ENCODE measurements around the gene CD28. TPM values are rescaled to one million over a fixed set of nuclear protein-coding genes. Genes with fewer than 3 reads are reported as not detected.

CD28 gene
- total and polyA plus RNA-seq, 2 donors (not counting 3 experiments of a cell fraction or from before 2014, with no cell fraction given): 0.15 TPM; not detected in 1

GRCh38 chr2:203714112-203714511, 7.7 kb downstream of the CD28 start:
- dilution Hi-C loops (cut with MboI; ENCODE audit: extremely low pct_ligation_motif_present, low sequenced_read_pairs): no loop called here
- POLR2A ChIA-PET: no interaction called here
- no peak overlapping the region for H3K4me2 ChIP-seq (ENCODE audit: insufficient read depth, low read length)
- BruUV-seq (replicated peaks): no TSS peak
- TF ChIP-seq FOS (IDR thresholded peaks at IDR 0.05; ENCODE audit: borderline replicate concordance, insufficient read depth, low read length): no peak
- TF ChIP-seq CTCF (IDR thresholded peaks at IDR 0.05; ENCODE audit: extremely low read depth in 1 of 2, insufficient read depth in 1 of 2, low read depth in 1 of 2, low read length in 2 of 2): no peak
- no peak for TF ChIP-seq GATA2 (IDR thresholded peaks at IDR 0.05; ENCODE audit: insufficient read depth, insufficient read length, low read depth, low read length)
- TF ChIP-seq POLR2A (IDR thresholded peaks at IDR 0.05; ENCODE audit: low read depth, low read length): no peak
- no peak for TF ChIP-seq JUN (IDR thresholded peaks at IDR 0.05; ENCODE audit: borderline replicate concordance, insufficient read depth, insufficient read length, low read depth)
- no peak for TF ChIP-seq POLR2AphosphoS5 (IDR thresholded peaks at IDR 0.05; ENCODE audit: insufficient read depth, low read depth, low read length)
- TF ChIP-seq MYC (IDR thresholded peaks at IDR 0.05; ENCODE audit: low read depth, low read length): no peak
- TF ChIP-seq EZH2 (IDR thresholded peaks at IDR 0.05; ENCODE audit: borderline replicate concordance, low read depth, low read length, severe bottlenecking): no peak
- no peak for TF ChIP-seq MAX (IDR thresholded peaks at IDR 0.05; ENCODE audit: insufficient read depth, insufficient read length)
- H3K4me1 ChIP-seq (ENCODE audit: control insufficient read depth, extremely low read depth, insufficient read depth, low read length): peaks cover 12% of the 10 kb centered on the region
- no peaks in the 10 kb centered on the region for H3K79me2 ChIP-seq (ENCODE audit: control insufficient read depth, insufficient read depth, low read length)
- H4K20me1 ChIP-seq (replicated peaks; ENCODE audit: control insufficient read depth, extremely low read depth, insufficient read depth, low read length): no peaks in the 10 kb centered on the region
- no peak overlapping the region for H3K9ac ChIP-seq (replicated peaks; ENCODE audit: extremely low read depth, insufficient read depth, low read length)
- no peaks in the 10 kb centered on the region for H3K27me3 ChIP-seq (ENCODE audit: control insufficient read depth in 2 of 2, insufficient read depth in 2 of 2, low read length in 2 of 2)
- intact Hi-C loops (cut with micrococcal nuclease): no loop called here
- H3K36me3 ChIP-seq (ENCODE audit: control insufficient read depth in 2 of 2, extremely low read depth in 1 of 2, insufficient read depth in 2 of 2, low read length in 2 of 2): no peaks in the 10 kb centered on the region
- no peak overlapping the region for H2AFZ ChIP-seq (ENCODE audit: low read depth, low read length)
- CTCF ChIA-PET: interaction anchor here (1.0 kb wide), 1 partner anchor 102 kb away, joined by 4 read pairs; no protein-coding TSS in a partner anchor
- FAIRE-seq: no peak
- peak; percentile 55 for DNase-seq (ENCODE audit: low read depth, low spot score)
- no peak overlapping the region for H3K4me3 ChIP-seq (replicated peaks in 1 of 3; ENCODE audit: insufficient read depth in 1 of 3, low read depth in 1 of 3, low read length in 3 of 3)
- H3K9me3 ChIP-seq (replicated peaks; ENCODE audit: control insufficient read depth, insufficient read depth, low read length): no peaks in the 10 kb centered on the region
- no peaks in the 10 kb centered on the region for H3K9me1 ChIP-seq (replicated peaks; ENCODE audit: control insufficient read depth, extremely low read depth, insufficient read depth, low read length)
- H3K27ac ChIP-seq (ENCODE audit: insufficient read depth, low read depth, low read length): no peak overlapping the region
